Metanephros (tissue), 2 donors: Measurements from ENCODE around the gene TRPV4. TPM values are rescaled to one million over a fixed set of nuclear protein-coding genes. Genes with fewer than 3 reads are reported as not detected.

Source experiments
- small RNA-seq: library from RNA; depleted of rRNA; stranded (forward); fragments of <200 nt; gene quantifications from one replicate; pipeline ENCODE3, GENCODE V24; 2014; ENCODE audit warnings: low replicate concordance
- total RNA-seq: library from RNA; depleted of rRNA; stranded (reverse); fragments of >200 nt; gene quantifications from one replicate; pipeline ENCODE4 v1.2.3, GENCODE V29; 2014

The TRPV4 gene
- total RNA-seq = 13.9 TPM

DNA sequence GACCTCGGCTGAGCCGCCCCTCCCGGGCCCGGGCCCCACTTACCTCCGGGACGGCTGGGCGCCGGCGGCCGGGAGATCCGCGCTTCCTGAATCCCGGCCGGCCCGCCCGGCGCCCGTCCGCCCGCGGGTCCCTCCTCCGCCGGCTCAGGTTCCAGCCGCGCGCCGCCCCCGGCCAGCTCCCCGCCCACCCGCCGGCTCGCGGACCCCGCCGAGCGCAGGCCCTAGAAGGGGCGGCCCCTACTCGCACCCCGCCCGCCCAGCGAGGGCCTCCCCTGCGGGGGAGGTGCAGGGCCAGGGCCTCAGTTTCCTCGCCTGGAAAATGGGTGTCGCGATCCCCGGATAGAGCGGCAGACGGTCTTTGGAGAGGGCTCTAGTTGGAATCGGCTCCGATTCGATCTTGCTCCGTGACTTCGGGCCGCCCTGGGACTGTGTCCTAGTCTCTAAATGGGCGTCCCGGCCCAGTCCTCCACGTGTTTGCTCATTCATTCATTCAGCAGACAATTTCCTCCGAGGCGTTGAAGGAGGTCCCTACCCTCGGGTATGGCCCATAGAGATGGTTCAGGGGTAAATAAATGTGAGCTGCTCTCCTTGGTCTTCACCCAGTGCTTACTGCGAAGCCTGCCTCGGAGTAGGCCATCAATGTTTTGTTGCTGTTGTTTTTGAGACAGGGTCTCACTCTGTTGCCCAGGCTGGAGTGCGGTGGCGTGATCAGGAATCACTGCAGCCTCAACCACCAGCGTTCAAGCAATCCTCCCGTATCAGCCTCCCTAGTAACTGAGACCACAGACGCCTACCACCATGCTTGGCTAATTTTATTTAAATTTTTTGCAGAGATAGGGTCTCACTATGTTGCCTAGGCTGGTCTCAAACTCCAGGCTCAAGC lies at the start of gene TRPV4:
TSS of gene TRPV4 (minus strand) at position 92 of the 883 bp plus-strand sequence. CDS start 18,602 bp downstream, outside the sequence.

DNA sequence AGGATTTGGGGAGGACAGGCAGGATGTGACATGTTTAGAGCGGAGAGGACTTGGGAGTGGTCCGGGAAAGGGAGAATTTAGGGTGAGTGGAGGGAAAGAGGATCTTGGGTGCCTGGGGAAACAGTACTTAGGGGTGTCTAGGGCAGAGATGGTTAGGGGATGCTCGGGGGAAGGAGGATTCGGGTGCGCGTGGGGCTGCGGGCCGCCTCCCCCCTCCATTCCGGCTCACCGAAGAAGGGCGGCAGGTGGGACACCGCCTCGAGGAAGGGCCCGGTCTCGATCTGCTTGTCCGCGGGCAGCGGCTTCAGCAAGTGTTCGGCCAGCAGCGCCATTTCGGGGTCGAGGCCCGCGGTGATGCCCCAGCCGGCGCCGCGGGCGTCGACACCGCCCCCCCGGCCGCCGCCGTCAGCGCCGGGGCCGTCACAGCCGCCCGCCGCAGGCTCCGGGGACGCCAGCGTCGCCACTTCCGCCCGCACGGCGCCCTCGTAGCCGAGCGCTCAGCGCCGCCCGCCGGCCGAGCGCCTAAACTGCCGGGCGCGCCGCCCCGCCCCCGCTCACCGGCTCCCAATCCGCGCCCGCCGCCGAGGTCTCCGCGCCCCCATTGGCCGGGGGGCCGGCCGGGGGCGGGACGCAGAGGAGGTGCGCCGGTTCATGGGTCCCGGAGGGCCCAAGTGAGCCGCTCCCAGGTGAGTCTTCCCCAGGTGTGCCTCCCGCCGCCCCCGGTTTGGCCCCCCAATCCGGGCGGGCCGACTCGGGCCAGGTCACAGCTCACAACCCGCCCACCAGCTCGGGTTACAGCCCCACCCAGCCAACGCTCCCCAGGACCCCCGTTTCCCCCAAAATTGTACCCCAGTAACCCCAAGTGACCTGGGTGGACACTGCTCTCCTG lies 47.1 kb upstream of the TRPV4 start, which contains the start of gene GLTP:
TSS of gene GLTP (minus strand) at position 499 of the 889 bp plus-strand sequence. CDS start at position 332, 167 bp downstream.

Small RNA genes within 50 kb of the gene (small RNA-seq; reads per million reads assigned to genes)
- not detected for gene MIR4497
- not detected for gene RN7SL441P

Other genes with a start within 250 kb of the TRPV4 start
- gene FAM222A, start 119.6 kb downstream of the TRPV4 start, total RNA-seq = 5.0 TPM
- gene GLTP, start 47.1 kb upstream of the TRPV4 start, total RNA-seq = 37.0 TPM
- gene TCHP, start 66.9 kb upstream of the TRPV4 start, total RNA-seq = 13.8 TPM
- 48.7 TPM for gene GIT2, start 163.0 kb upstream of the TRPV4 start, total RNA-seq
- gene ANKRD13A, start 166.0 kb upstream of the TRPV4 start, total RNA-seq = 45.1 TPM
- gene C12orf76, start 215.1 kb upstream of the TRPV4 start, total RNA-seq = 23.6 TPM